ENCODE measurements around the gene HMGXB3.

Gene HMGXB3

GRCh38 chr5:150068071-150068470 lies 67.5 kb downstream of the HMGXB3 start:
- Histone ChIP-seq H3K79me2 (ENCODE audit: insufficient read depth, low read length) (no peaks in the 10 kb centered on the region), H3K9me2 (replicated peaks; ENCODE audit: insufficient read depth, low read length) (no peaks in the 10 kb centered on the region), H4K20me1 (ENCODE audit: low read depth, low read length) (no peaks in the 10 kb centered on the region), H3K4me2 (ENCODE audit: low read depth, low read length, poor library complexity, severe bottlenecking) (no peak overlapping the region), H3K36me3 (ENCODE audit: low read length) (no peaks in the 10 kb centered on the region), H3F3A (ENCODE audit: insufficient read depth) (no peaks in the 10 kb centered on the region), H2AFZ (ENCODE audit: low read depth, low read length, severe bottlenecking) (no peak overlapping the region), H3K4me3 (ENCODE audit: insufficient read depth, low read length, poor library complexity, severe bottlenecking) (no peak overlapping the region), H3K27ac (ENCODE audit: low read depth, low read length) (no peak overlapping the region), H3K27me3 (ENCODE audit: low read length) (no peaks in the 10 kb centered on the region), H3K9me3 (ENCODE audit: insufficient read depth, low read length) (no peaks in the 10 kb centered on the region), H3K9ac (ENCODE audit: low read length) (no peak overlapping the region)
- TF ChIP-seq, protein P1, sequence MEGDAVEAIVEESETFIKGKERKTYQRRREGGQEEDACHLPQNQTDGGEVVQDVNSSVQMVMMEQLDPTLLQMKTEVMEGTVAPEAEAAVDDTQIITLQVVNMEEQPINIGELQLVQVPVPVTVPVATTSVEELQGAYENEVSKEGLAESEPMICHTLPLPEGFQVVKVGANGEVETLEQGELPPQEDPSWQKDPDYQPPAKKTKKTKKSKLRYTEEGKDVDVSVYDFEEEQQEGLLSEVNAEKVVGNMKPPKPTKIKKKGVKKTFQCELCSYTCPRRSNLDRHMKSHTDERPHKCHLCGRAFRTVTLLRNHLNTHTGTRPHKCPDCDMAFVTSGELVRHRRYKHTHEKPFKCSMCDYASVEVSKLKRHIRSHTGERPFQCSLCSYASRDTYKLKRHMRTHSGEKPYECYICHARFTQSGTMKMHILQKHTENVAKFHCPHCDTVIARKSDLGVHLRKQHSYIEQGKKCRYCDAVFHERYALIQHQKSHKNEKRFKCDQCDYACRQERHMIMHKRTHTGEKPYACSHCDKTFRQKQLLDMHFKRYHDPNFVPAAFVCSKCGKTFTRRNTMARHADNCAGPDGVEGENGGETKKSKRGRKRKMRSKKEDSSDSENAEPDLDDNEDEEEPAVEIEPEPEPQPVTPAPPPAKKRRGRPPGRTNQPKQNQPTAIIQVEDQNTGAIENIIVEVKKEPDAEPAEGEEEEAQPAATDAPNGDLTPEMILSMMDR (IDR thresholded peaks at IDR 0.05; ENCODE audit: insufficient read depth, low read length, poor library complexity, severe bottlenecking), result no peak
- no peak for TF ChIP-seq EZH2phosphoT487 (conservative IDR thresholded peaks at IDR 0.05; ENCODE audit: low read length)

DNA sequence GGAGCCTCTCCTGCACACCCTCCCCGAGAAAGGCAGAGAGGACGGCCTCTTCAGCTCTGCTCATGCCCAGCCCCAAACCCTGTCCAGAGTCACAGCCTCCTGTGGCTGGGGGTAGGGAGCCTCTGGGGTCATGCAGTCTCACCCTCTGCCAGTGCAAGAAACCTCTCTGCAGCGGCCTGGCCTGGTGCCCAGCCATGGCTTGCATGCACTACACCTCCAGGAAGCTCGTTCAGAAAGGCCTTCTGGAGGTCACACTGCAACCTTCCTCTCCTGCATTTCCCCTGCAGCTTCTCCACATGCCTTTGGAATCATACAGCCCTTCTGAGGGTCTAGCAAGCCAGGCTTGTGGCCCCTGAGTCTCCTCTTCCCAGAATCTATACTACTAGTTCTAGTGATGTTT lies 67.9 kb downstream of the HMGXB3 start:
- Histone ChIP-seq H3F3A (ENCODE audit: insufficient read depth) (no peaks in the 10 kb centered on the region), H4K20me1 (ENCODE audit: low read depth, low read length) (no peaks in the 10 kb centered on the region), H3K36me3 (ENCODE audit: low read length) (no peaks in the 10 kb centered on the region), H3K9me2 (replicated peaks; ENCODE audit: insufficient read depth, low read length) (no peaks in the 10 kb centered on the region), H3K4me2 (ENCODE audit: low read depth, low read length, poor library complexity, severe bottlenecking) (no peak overlapping the region), H2AFZ (ENCODE audit: low read depth, low read length, severe bottlenecking) (no peak overlapping the region), H3K4me3 (ENCODE audit: insufficient read depth, low read length, poor library complexity, severe bottlenecking) (no peak overlapping the region), H3K9ac (ENCODE audit: low read length) (no peak overlapping the region), H3K27ac (ENCODE audit: low read depth, low read length) (no peak overlapping the region), H3K27me3 (ENCODE audit: low read length) (no peaks in the 10 kb centered on the region), H3K9me3 (ENCODE audit: insufficient read depth, low read length) (no peaks in the 10 kb centered on the region), H3K79me2 (ENCODE audit: insufficient read depth, low read length) (no peaks in the 10 kb centered on the region)
- no peak for TF ChIP-seq EZH2phosphoT487 (conservative IDR thresholded peaks at IDR 0.05; ENCODE audit: low read length)
- TF ChIP-seq, protein P1 (IDR thresholded peaks at IDR 0.05; ENCODE audit: insufficient read depth, low read length, poor library complexity, severe bottlenecking), result no peak

GRCh38 chr5:150068961-150069645 lies 68.6 kb downstream of the HMGXB3 start:
- H3K9me3 ChIP-seq (ENCODE audit: insufficient read depth, low read length), result no peaks in the 10 kb centered on the region
- no peak overlapping the region for H3K4me2 ChIP-seq (ENCODE audit: low read depth, low read length, poor library complexity, severe bottlenecking)
- H2AFZ ChIP-seq (ENCODE audit: low read depth, low read length, severe bottlenecking), result no peak overlapping the region
- no peak overlapping the region for H3K27ac ChIP-seq (ENCODE audit: low read depth, low read length)
- no peak overlapping the region for H3K4me3 ChIP-seq (ENCODE audit: insufficient read depth, low read length, poor library complexity, severe bottlenecking)
- H3K27me3 ChIP-seq (ENCODE audit: low read length), result no peaks in the 10 kb centered on the region
- TF ChIP-seq, protein P1 (IDR thresholded peaks at IDR 0.05; ENCODE audit: insufficient read depth, low read length, poor library complexity, severe bottlenecking), result no peak
- no peaks in the 10 kb centered on the region for H3K9me2 ChIP-seq (replicated peaks; ENCODE audit: insufficient read depth, low read length)
- no peaks in the 10 kb centered on the region for H3K36me3 ChIP-seq (ENCODE audit: low read length)
- no peaks in the 10 kb centered on the region for H4K20me1 ChIP-seq (ENCODE audit: low read depth, low read length)
- no peaks in the 10 kb centered on the region for H3F3A ChIP-seq (ENCODE audit: insufficient read depth)
- no peaks in the 10 kb centered on the region for H3K79me2 ChIP-seq (ENCODE audit: insufficient read depth, low read length)
- no peak overlapping the region for H3K9ac ChIP-seq (ENCODE audit: low read length)
